ENCODE data around the gene BCL6B. TPM values are rescaled to one million over a fixed set of nuclear protein-coding genes. Genes with fewer than 3 reads are reported as not detected.

The BCL6B gene
- total and polyA plus RNA-seq, 2 of the 4 experiments (the other 2 are of a cell fraction) = not detected

DNA sequence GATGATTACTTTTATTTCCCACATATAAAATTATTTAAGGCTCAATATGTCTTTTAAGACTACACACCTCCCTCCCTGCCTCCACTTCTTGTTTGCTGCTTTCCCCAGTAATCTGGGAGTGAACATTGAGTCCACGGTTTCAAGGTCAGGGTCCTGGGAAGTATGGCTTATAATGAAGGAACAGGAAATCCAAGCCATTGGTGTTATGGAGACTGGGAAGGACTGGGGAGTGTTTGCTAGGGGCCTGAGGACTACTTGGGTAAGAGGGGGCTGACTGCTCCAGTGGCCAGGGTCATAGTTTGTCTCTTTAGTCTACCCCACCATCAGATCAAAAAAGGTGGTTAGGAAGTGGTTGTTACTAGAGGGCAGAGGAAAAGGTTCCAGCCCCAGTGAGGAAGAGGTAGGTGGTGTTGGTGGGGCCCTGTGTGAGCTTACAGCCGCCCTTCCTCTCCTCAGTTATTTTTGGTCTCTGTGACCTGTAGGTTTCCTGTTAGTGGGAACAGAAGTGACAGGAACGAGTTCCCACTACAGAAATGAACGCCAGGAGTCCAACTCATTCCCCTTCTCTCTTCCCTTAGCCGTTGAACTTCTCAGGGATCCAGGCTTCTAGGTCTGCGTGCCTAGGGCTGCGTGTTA, 12.2 kb downstream of the BCL6B start:
- Histone ChIP-seq H3K9ac (ENCODE audit: low read depth, low read length) (peak overlapping the region; percentile 61), H3K23ac (ENCODE audit: low read depth, low read length) (peak overlapping the region; percentile 50), H2BK5ac (ENCODE audit: low read depth, low read length, poor library complexity, severe bottlenecking) (peak overlapping the region; percentile 71), H2AK5ac (ENCODE audit: low read depth, low read length) (peak overlapping the region; percentile 46), H4K20me1 (ENCODE audit: insufficient read depth, low read length) (no peaks in the 10 kb centered on the region), H3K18ac (ENCODE audit: low read depth, low read length) (peak overlapping the region; percentile 80), H3K79me1 (ENCODE audit: low read depth in 1 of 2, low read length in 2 of 2) (peaks cover 5 to 17% of the 10 kb centered on the region in 2 experiments; a peak in 1 of 4 replicates), H3K4me3 (ENCODE audit: insufficient read depth, low read depth, low read length) (peak overlapping the region; percentile 60), H3K9me1 (ENCODE audit: insufficient read depth, low read length) (peaks cover 8% of the 10 kb centered on the region; the same call in 1 of the 2 replicates), H2AFZ (replicated peaks; ENCODE audit: low read length, poor library complexity) (peak overlapping the region; percentile 97), H3K4ac (ENCODE audit: low read depth, low read length) (peak overlapping the region; percentile 90), H2BK20ac (ENCODE audit: low read depth, low read length) (peak overlapping the region; percentile 41; the same call in 1 of the 2 replicates), H2BK15ac (ENCODE audit: low read depth, low read length) (peak overlapping the region; percentile 61; the same call in 1 of the 3 replicates), H4K8ac (ENCODE audit: low read depth in 2 of 2, low read length in 2 of 2) (peak overlapping the region; percentile 95 to 98), H3K14ac (replicated peaks; ENCODE audit: low read depth, low read length) (peak overlapping the region; percentile 88), H4K91ac (ENCODE audit: insufficient read depth, low read depth, low read length) (peak overlapping the region; percentile 91), H3K9me3 (ENCODE audit: control insufficient read depth, insufficient read depth, low read length) (no peaks in the 10 kb centered on the region), H3K27ac (ENCODE audit: insufficient read depth, low read length) (peak overlapping the region; percentile 71), H4K5ac (ENCODE audit: low read depth, low read length) (peak overlapping the region; percentile 92), H3K4me1 (ENCODE audit: control insufficient read depth, insufficient read depth, low read length) (peaks cover 8% of the 10 kb centered on the region; the same call in 1 of the 2 replicates), H3K36me3 (ENCODE audit: control insufficient read depth, insufficient read depth, low read length) (no peaks in the 10 kb centered on the region), H3K4me2 (ENCODE audit: low read depth, low read length) (peak overlapping the region; percentile 82), H2BK120ac (ENCODE audit: low read depth, low read length) (peak overlapping the region; percentile 53), H3K56ac (ENCODE audit: extremely low read depth, insufficient read depth, low read length) (peak overlapping the region; percentile 85), H2AK9ac (replicated peaks; ENCODE audit: low read depth, low read length, poor library complexity) (peak overlapping the region; percentile 7), H3K27me3 (ENCODE audit: control insufficient read depth, insufficient read depth, low read length) (no peaks in the 10 kb centered on the region)
- DNase-seq = no peak
- POLR2A ChIA-PET (ENCODE audit: unreplicated experiment) = no interaction called here
- TF ChIP-seq RCOR1 (IDR thresholded peaks at IDR 0.05; ENCODE audit: insufficient replicate concordance, low read length) (no peak), NFE2L2 (IDR thresholded peaks at IDR 0.05; ENCODE audit: low read depth, low read length) (no peak), BHLHE40 (IDR thresholded peaks at IDR 0.05; ENCODE audit: low read depth, low read length) (no peak)
- TF ChIP-seq, protein P1, sequence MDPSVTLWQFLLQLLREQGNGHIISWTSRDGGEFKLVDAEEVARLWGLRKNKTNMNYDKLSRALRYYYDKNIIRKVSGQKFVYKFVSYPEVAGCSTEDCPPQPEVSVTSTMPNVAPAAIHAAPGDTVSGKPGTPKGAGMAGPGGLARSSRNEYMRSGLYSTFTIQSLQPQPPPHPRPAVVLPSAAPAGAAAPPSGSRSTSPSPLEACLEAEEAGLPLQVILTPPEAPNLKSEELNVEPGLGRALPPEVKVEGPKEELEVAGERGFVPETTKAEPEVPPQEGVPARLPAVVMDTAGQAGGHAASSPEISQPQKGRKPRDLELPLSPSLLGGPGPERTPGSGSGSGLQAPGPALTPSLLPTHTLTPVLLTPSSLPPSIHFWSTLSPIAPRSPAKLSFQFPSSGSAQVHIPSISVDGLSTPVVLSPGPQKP (IDR thresholded peaks at IDR 0.05; ENCODE audit: borderline replicate concordance, low read depth, low read length) = no peak
- CTCF ChIA-PET = no interaction called here
- dilution Hi-C loops (cut with HindIII; ENCODE audit: low sequenced_read_pairs, unreplicated experiment) (no loop called here), in situ Hi-C loops (cut with MboI; ENCODE audit: low sequenced_read_pairs) (no loop called here), intact Hi-C loops (cut with micrococcal nuclease) (no loop called here)
- no peak for ATAC-seq (ENCODE audit: low read depth)
- WGBS, 2 experiments (ENCODE audit: extremely low coverage in 2 of 2, insufficient read length in 1 of 2) = 22% methylated on average over 4 of the region's 7 CpGs; no CpG with 5 or more reads in 1 of the 2 experiments
- no TSS peak for BruUV-seq (replicated peaks)
